A549 (cell line): ENCODE data around the gene MARCHF10. TPM values are rescaled to one million over a fixed set of nuclear protein-coding genes. Genes with fewer than 3 reads are reported as not detected.

Source experiments
- ATAC-seq, 2 experiments: fragments of 200-7000 bp in 1 of 2; fragments of >200 bp in 1 of 2; cut with Nextera tagmentation in 1 of 2; cut with Tn5 transposase in 1 of 2; 3 replicates each; pipeline versions ENCODE4 v1.8.0 to v1.9.1; 2018 to 2020; ENCODE audit warnings: mild to moderate bottlenecking in 1 of 2, moderate library complexity in 1 of 2
- CTCF ChIA-PET: fragments of 300-600 bp; sonication (Branson Sonifier 250); formaldehyde crosslinking; extraction: SDS; loops from one replicate; lab custom pipeline; 2021; ENCODE audit warnings: antibody characterized with exemption, inconsistent platforms; lab: Yijun Ruan, JAX
- POLR2A ChIA-PET: fragments of 350-600 bp; formaldehyde crosslinking; extraction: SDS; loops from one replicate; lab custom pipeline; 2021; ENCODE audit warnings: antibody characterized with exemption, inconsistent platforms; lab: Yijun Ruan, JAX
- DNase-seq, 2 experiments: peaks; one replicate each; pipeline versions ENCODE4 v3.0.0 to v3.0.0-alpha.2; 2011 to 2016; ENCODE audit warnings: low read depth in 1 of 2, low spot score in 1 of 2
- FAIRE-seq: peaks from 2 replicates; lab custom pipeline; 2011; peaks lifted over from hg19 to GRCh38; lab: Jason Lieb, UNC
- H3K27ac ChIP-seq, 2 experiments: fragments of >200 bp; sonication (Bioruptor Twin); formaldehyde crosslinking; 3 replicates each; pipeline ENCODE4 v1.5.1; 2016 to 2017
- H3K4me1 ChIP-seq: fragments of >200 bp; sonication (Bioruptor Twin); formaldehyde crosslinking; 3 replicates; pipeline ENCODE4 v1.6.1; 2016
- H3K4me2 ChIP-seq: fragments of >200 bp; sonication (Bioruptor Twin); formaldehyde crosslinking; 3 replicates; pipeline ENCODE4 v1.6.1; 2016
- H3K4me3 ChIP-seq: fragments of >200 bp; sonication (Bioruptor Twin); formaldehyde crosslinking; 3 replicates; pipeline ENCODE4 v1.5.1; 2016
- H3K9me3 ChIP-seq: fragments of >200 bp; sonication (Bioruptor Twin); formaldehyde crosslinking; 3 replicates; pipeline ENCODE4 v1.6.1; 2016
- BHLHE40 ChIP-seq: IDR thresholded peaks from 2 replicates; pipeline ENCODE4 v1.6.1; 2012; ENCODE audit warnings: low read depth, low read length, inconsistent platforms
- CBX8 ChIP-seq: fragments of 200-600 bp; sonication (generic); IDR thresholded peaks from 2 replicates; pipeline ENCODE4 v1.6.1; 2016
- CHD2 ChIP-seq: fragments of 150-350 bp; IDR thresholded peaks from 2 replicates; pipeline ENCODE4 v1.6.1; 2014; ENCODE audit warnings: low read length; ENCODE audit not compliant: partially characterized antibody
- CHD4 ChIP-seq: fragments of 200-600 bp; sonication (generic); IDR thresholded peaks from 2 replicates; pipeline ENCODE4 v1.6.1; 2016; ENCODE audit warnings: antibody characterized with exemption, mild to moderate bottlenecking, borderline replicate concordance
- EHF ChIP-seq: fragments of 250-450 bp; sonication (Bioruptor Pico); IDR thresholded peaks from 2 replicates; pipeline ENCODE4 v1.5.0; 2020; ENCODE audit warnings: mild to moderate bottlenecking
- EP300 ChIP-seq, 2 experiments: fragments of >200 bp; sonication (Bioruptor Twin); formaldehyde crosslinking; IDR thresholded peaks; 2 replicates in 1 of 2; 3 replicates in 1 of 2; pipeline ENCODE4 v1.6.1; 2016 to 2017
- ESRRA ChIP-seq: fragments of 150-350 bp; IDR thresholded peaks from 2 replicates; pipeline ENCODE4 v1.6.1; 2014; ENCODE audit warnings: mild to moderate bottlenecking, low read length, borderline replicate concordance
- FOSB ChIP-seq: fragments of 250-450 bp; sonication (Bioruptor Pico); IDR thresholded peaks from 2 replicates; pipeline ENCODE4 v1.5.0; 2020; ENCODE audit warnings: mild to moderate bottlenecking, moderate library complexity
- HEYL ChIP-seq: fragments of 250-450 bp; sonication (Bioruptor Pico); IDR thresholded peaks from 2 replicates; pipeline ENCODE4 v1.8.0; 2021; ENCODE audit warnings: mild to moderate bottlenecking, moderate library complexity
- HOXA7 ChIP-seq: fragments of 250-450 bp; sonication (Bioruptor Pico); IDR thresholded peaks from 2 replicates; pipeline ENCODE4 v1.5.0; 2020; ENCODE audit warnings: mild to moderate bottlenecking, moderate library complexity
- HOXB5 ChIP-seq: fragments of 250-450 bp; sonication (Bioruptor Pico); IDR thresholded peaks from 2 replicates; pipeline ENCODE4 v1.5.0; 2020; ENCODE audit warnings: mild to moderate bottlenecking, moderate library complexity
- KDM1A ChIP-seq: fragments of 200-600 bp; sonication (generic); IDR thresholded peaks from 2 replicates; pipeline ENCODE4 v1.6.1; 2016; ENCODE audit warnings: low read depth, mild to moderate bottlenecking
- KDM5A ChIP-seq: fragments of 200-600 bp; sonication (generic); IDR thresholded peaks from 2 replicates; pipeline ENCODE4 v1.6.1; 2016; ENCODE audit warnings: antibody characterized with exemption, mild to moderate bottlenecking
- MAFK ChIP-seq: fragments of 450-650 bp; IDR thresholded peaks from 2 replicates; pipeline ENCODE4 v1.6.1; 2014; ENCODE audit not compliant: partially characterized antibody
- NFE2L2 ChIP-seq: fragments of 150-350 bp; conservative IDR thresholded peaks from 2 replicates; pipeline ENCODE4 v1.6.1; 2014; ENCODE audit warnings: low read length
- NR3C1 ChIP-seq: fragments of >200 bp; sonication (Bioruptor Twin); formaldehyde crosslinking; IDR thresholded peaks from 3 replicates; pipeline ENCODE4 v1.6.1; 2017
- PHF8 ChIP-seq: fragments of 200-600 bp; sonication (generic); IDR thresholded peaks from 2 replicates; pipeline ENCODE4 v1.6.1; 2016; ENCODE audit warnings: low read depth, mild to moderate bottlenecking, antibody characterized with exemption, moderate library complexity, borderline replicate concordance
- RAD21 ChIP-seq, 2 experiments: fragments of >200 bp in 1 of 2; sonication (Bioruptor Twin) in 1 of 2; formaldehyde crosslinking in 1 of 2; IDR thresholded peaks in 1 of 2; conservative IDR thresholded peaks in 1 of 2; 2 replicates in 1 of 2; 3 replicates in 1 of 2; pipeline ENCODE4 v1.6.1; 2012 to 2018; ENCODE audit warnings: inconsistent platforms in 1 of 2
- RCOR1 ChIP-seq: fragments of 150-350 bp; IDR thresholded peaks from 2 replicates; pipeline ENCODE4 v1.6.1; 2014; ENCODE audit warnings: antibody characterized with exemption, low read length, low read depth
- REST ChIP-seq: fragments of 200-600 bp; sonication (generic); IDR thresholded peaks from 2 replicates; pipeline ENCODE4 v1.6.1; 2016; ENCODE audit warnings: antibody characterized with exemption, mild to moderate bottlenecking, moderate library complexity
- RFX5 ChIP-seq: fragments of 450-650 bp; IDR thresholded peaks from 2 replicates; pipeline ENCODE4 v1.7.1; 2014; ENCODE audit warnings: antibody characterized with exemption, mild to moderate bottlenecking, moderate library complexity
- RNF2 ChIP-seq: fragments of 200-600 bp; sonication (generic); IDR thresholded peaks from 2 replicates; pipeline ENCODE4 v1.6.1; 2016; ENCODE audit warnings: low read depth, mild to moderate bottlenecking, antibody characterized with exemption, moderate library complexity, borderline replicate concordance
- SREBF2 ChIP-seq: fragments of 450-650 bp; IDR thresholded peaks from 2 replicates; pipeline ENCODE4 v1.6.1; 2014; ENCODE audit warnings: mild to moderate bottlenecking, moderate library complexity
- ZFP36 ChIP-seq: fragments of 450-650 bp; IDR thresholded peaks from 2 replicates; pipeline ENCODE4 v1.6.1; 2014; ENCODE audit warnings: borderline replicate concordance; ENCODE audit not compliant: partially characterized antibody
- ZNF302 ChIP-seq: fragments of 250-450 bp; sonication (Bioruptor Pico); IDR thresholded peaks from 2 replicates; pipeline ENCODE4 v1.9.0; 2021; ENCODE audit warnings: inconsistent platforms, mild to moderate bottlenecking, moderate library complexity
- WGBS: methylation state at CpG from one replicate; pipeline ENCODE4 v1.1.6; 2017; ENCODE audit errors: missing lambda C conversion rate; 5-methylcytosine and 5-hydroxymethylcytosine counted together
- polyA plus RNA-seq, 4 experiments: library from polyadenylated mRNA; depleted of rRNA in 3 of 4; stranded (reverse); fragments of >200 nt; fragmentation: RNase III in 1 of 4; extraction: RNeasy Plus Mini Kit Qiagen cat#74134 plus additional on column Dnase treatment in 1 of 4; gene quantifications; 2 replicates in 3 of 4; 3 replicates in 1 of 4; pipeline ENCODE4 v1.2.3, GENCODE V29; 2011 to 2017
- TF ChIP-seq, protein P1 (sequence below): IDR thresholded peaks from 2 replicates; pipeline ENCODE4 v1.6.1; 2012
- TF ChIP-seq, protein P2 (sequence below): fragments of 450-650 bp; IDR thresholded peaks from 2 replicates; pipeline ENCODE4 v1.6.1; 2014; ENCODE audit warnings: antibody characterized with exemption

MARCHF10 gene
- polyA plus RNA-seq, 2 of the 4 experiments (the other 2 are of a cell fraction): 0.43 to 0.57 TPM

DNA sequence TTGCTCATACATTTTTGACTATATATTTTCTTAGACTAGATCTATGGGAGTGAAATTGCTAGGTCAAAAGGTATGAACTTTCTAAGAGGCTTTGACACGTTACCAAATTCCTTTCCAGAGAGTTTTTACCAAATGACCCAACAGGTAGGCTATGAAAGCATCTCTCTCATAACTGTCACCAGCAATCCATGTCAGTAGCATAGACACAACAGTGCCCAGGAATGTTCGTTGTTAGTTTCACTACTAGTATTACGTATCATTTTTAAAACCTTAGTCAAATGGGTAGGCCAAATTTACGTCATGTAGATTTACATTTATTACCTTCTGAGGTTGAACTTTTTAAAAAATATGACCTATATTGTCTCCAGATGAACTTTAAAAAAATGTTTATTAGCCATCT lies 66.8 kb downstream of the MARCHF10 start:
- TF ChIP-seq RFX5 (no peak), KDM1A (no peak), EHF (CRISPR knock-in tag) (no peak), BHLHE40 (no peak), NFE2L2 (no peak), HOXA7 (CRISPR knock-in tag) (no peak), RNF2 (no peak), ZNF302 (CRISPR knock-in tag) (no peak), HOXB5 (CRISPR knock-in tag) (no peak)
- TF ChIP-seq, protein P1, sequence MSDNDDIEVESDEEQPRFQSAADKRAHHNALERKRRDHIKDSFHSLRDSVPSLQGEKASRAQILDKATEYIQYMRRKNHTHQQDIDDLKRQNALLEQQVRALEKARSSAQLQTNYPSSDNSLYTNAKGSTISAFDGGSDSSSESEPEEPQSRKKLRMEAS: no peak
- no peak for ATAC-seq
- WGBS: 87% methylated on average over 4 of the region's 4 CpGs
- no peak for FAIRE-seq
- no peak overlapping the region for H3K4me3 ChIP-seq
- ChIA-PET POLR2A (no interaction called here), CTCF (interaction anchor here (1.4 to 1.9 kb wide), 2 partner anchors 13 to 21 kb away, joined by 3 to 7 read pairs; no protein-coding TSS in a partner anchor)
- no peak for DNase-seq
- H3K9me3 ChIP-seq: no peaks in the 10 kb centered on the region
- no peak overlapping the region for H3K4me2 ChIP-seq
- no peaks in the 10 kb centered on the region for H3K4me1 ChIP-seq
- no peak overlapping the region for H3K27ac ChIP-seq

- Histone ChIP-seq H3K9me3 (no peaks in the 10 kb centered on the region), H3K4me2 (no peak overlapping the region), H3K4me1 (0 out of 3 replicates have a peak, but pooled peaks cover 2% of the 10 kb centered on the region), H3K27ac (no peak overlapping the region), H3K4me3 (no peak overlapping the region)
- ChIA-PET CTCF (interaction anchor here (0.5 to 2.0 kb wide), 6 partner anchors 12 to 385 kb away, joined by 3 to 7 read pairs (median 4); no protein-coding TSS in a partner anchor), POLR2A (no interaction called here)
- DNase-seq (no peak), FAIRE-seq (no peak), ATAC-seq (peak in 1 of 2 experiments; percentile 52; a peak in 3 of 6 replicates)
- 85% methylated on average over 16 of the region's 16 CpGs for WGBS
- TF ChIP-seq HEYL (CRISPR knock-in tag) (no peak), EP300 (IDR thresholded peaks at IDR 0.05) (no peak), HOXA7 (CRISPR knock-in tag) (no peak), MAFK (no peak)
- TF ChIP-seq, protein P2, sequence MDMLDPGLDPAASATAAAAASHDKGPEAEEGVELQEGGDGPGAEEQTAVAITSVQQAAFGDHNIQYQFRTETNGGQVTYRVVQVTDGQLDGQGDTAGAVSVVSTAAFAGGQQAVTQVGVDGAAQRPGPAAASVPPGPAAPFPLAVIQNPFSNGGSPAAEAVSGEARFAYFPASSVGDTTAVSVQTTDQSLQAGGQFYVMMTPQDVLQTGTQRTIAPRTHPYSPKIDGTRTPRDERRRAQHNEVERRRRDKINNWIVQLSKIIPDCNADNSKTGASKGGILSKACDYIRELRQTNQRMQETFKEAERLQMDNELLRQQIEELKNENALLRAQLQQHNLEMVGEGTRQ: no peak
Measured at GRCh38 chr17:62739645-62740388, 68.3 kb downstream of the MARCHF10 start.

DNA sequence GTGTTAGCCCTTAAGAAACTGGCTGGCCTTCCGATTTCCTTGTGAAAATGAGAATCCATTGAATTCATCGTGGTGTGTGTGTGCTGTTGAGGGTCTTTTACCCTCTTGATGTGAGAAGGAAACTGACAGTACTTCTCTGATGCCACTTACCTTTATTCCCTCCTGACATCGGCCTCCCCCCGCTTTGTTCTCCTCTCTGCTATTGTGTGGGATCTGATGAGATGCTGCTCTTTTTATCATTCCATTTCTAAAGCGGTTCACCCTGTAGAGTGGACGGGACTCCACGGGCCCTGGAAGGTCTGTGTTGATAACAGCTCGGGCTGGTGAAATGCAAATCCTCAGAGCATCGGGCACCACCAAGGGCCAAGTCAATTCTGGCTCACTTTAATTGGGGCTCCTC lies 69.8 kb downstream of the MARCHF10 start:
- no peak overlapping the region for H3K27ac ChIP-seq
- no peak overlapping the region for H3K4me3 ChIP-seq
- TF ChIP-seq FOSB (CRISPR knock-in tag) (no peak), PHF8 (no peak), RFX5 (no peak), CBX8 (no peak), ZFP36 (no peak), EP300 (IDR thresholded peaks at IDR 0.05) (no peak), RNF2 (no peak), RAD21 (conservative IDR thresholded peaks at IDR 0.05 in 1 of 2, IDR thresholded peaks at IDR 0.05 in 1 of 2) (no peak), KDM5A (no peak), RCOR1 (no peak), NR3C1 (no peak), CHD2 (no peak), HOXA7 (CRISPR knock-in tag) (no peak), REST (no peak), SREBF2 (no peak), ESRRA (no peak), CHD4 (no peak)
- TF ChIP-seq, protein P1: no peak
- TF ChIP-seq, all 56 proteins: peak for 0
- no peak for ATAC-seq
- 0 out of 3 replicates have a peak, but pooled peaks cover 5% of the 10 kb centered on the region for H3K4me1 ChIP-seq
- DNase-seq: no peak
- ChIA-PET POLR2A (no interaction called here), CTCF (interaction anchor here (0.9 to 2.0 kb wide), 4 partner anchors 8 to 35 kb away, joined by 3 to 7 read pairs (median 4); no protein-coding TSS in a partner anchor)
- 76% methylated on average over 9 of the region's 9 CpGs for WGBS
- no peak for FAIRE-seq
- H3K4me2 ChIP-seq: no peak overlapping the region
- H3K9me3 ChIP-seq: no peaks in the 10 kb centered on the region
